Subcutaneous adipose tissue (tissue), 4 donors: ENCODE measurements around the gene HSPB6. TPM values are rescaled to one million over a fixed set of nuclear protein-coding genes. Genes with fewer than 3 reads are reported as not detected.

Source experiments
- CTCF ChIP-seq: fragments of 450-650 bp; IDR thresholded peaks from one replicate; pipeline ENCODE4 v1.5.1; 2016; ENCODE audit warnings: low read depth, mild to moderate bottlenecking, control low read depth, antibody characterized with exemption, moderate library complexity
- total RNA-seq, 4 donors: library from RNA; depleted of rRNA; stranded (reverse); fragments of >200 nt; gene quantifications; one replicate each; pipeline ENCODE4 v1.1.0, GENCODE V29; 2016

HSPB6 gene
- total RNA-seq, 4 donors from 2014 or later: 50.1 to 554 (median 117) TPM

DNA sequence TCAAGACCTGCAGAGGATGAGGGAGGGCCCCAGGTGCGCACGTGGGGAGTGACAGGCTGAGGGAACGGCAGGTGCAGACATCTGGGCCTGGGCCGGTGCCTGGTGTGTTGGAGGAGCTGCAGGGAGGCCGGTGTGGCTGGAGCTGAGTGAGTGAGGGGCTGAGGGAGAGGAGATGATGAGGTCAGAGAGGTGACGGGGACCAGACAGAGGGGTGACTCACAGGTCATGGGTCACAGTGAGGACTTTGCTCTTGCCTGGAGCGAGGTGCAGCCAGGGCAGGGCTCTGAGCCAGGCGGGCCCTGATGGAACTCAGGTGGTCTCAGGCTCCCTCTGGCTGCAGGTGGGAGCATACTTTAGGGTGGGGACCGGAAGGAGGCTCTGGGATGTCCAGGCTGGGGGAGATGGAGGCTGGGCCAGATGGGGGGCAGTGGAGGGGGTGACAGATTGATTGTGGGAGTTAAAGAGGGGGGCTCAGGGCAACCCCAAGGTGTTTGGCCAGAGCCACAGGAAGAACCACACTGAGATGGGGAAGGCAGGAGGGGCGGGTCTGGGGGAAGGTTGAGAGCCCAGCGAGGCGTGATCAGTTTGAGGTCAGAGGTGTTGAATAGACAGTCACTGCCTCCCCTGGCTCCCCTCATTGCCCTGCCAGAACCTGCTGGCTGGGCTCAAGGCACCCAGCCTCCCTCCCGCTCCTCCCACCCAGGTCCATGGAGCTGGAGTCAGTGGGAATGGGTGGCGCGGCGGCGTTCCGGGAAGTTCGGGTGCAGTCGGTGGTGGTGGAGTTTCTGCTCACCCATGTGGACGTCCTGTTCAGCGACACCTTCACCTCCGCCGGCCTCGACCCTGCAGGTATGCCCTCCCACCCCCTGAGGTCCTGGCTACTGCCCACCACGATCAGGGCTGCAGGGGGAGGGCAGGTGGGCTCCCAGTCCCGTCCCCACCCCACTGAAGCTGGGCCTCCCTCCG lies 26.9 kb upstream of the HSPB6 start:
- no peak for TF ChIP-seq CTCF

DNA sequence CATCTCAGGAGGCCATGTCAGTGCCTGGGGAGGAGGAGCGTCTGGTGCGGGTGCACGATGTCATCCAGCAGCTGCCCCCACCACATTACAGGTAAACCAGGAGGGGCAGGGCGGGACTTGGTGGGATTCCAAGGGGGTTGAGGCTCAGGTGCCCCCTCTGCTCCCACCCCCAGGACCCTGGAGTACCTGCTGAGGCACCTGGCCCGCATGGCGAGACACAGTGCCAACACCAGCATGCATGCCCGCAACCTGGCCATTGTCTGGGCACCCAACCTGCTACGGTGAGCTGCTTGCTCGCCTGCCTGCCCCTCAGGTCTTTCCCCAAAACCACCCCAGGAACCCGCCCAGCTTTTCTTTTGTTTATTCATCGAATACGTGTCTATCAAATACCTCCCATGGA lies 25.8 kb upstream of the HSPB6 start:
- TF ChIP-seq CTCF: no peak

DNA sequence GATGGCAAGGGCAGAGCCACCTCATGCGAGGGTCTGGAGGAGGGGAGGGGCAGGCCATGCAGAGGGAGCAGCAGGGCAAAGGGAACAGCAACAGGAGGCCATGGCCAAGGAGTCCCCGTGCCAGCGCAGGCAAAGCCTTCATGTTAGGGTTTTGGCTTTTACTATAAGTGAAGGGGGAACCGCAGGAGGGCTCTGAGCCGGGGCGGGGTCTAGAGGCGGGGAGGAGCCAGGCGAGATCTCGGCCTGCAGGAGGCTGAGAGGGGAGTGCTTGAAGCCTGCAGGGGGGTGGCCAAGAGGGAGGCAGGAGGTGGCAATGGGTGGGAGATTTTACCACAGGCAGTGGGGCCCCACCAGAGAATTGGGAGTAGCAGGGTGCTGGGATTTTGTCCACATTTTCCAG lies 24.8 kb upstream of the HSPB6 start:
- TF ChIP-seq CTCF: no peak

DNA sequence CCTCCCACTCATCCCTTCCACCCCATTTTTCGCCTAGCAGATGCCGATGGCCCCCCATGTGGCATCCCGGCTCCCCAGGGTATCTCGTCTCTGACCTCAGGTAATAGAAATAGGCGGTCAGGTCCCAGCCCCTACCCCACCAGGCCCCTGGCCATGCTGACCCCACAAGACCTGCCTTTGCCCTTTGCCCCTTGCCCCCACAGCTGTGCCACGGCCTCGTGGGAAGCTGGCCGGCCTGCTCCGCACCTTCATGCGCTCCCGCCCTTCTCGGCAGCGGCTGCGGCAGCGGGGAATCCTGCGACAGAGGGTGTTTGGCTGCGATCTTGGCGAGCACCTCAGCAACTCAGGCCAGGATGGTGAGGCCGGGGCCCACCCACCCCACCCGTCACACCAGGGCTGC lies 23.9 kb upstream of the HSPB6 start:
- no peak for TF ChIP-seq CTCF

- no peak for TF ChIP-seq CTCF
Observed at GRCh38 chr19:35780058-35780457, 23.2 kb upstream of the HSPB6 start.

- TF ChIP-seq CTCF: no peak
Observed at GRCh38 chr19:35779033-35779432, 22.2 kb upstream of the HSPB6 start.

GRCh38 chr19:35777961-35778360 lies 21.1 kb upstream of the HSPB6 start:
- TF ChIP-seq CTCF: no peak
